IMR-90 (cell line): ENCODE measurements around the gene GRIA2. TPM values are rescaled to one million over a fixed set of nuclear protein-coding genes. Genes with fewer than 3 reads are reported as not detected.

Source experiments
- ATAC-seq: fragments of 200-7000 bp; cut with Tn5 transposase; 2 replicates; pipeline ENCODE4 v1.9.1; 2020; ENCODE audit warnings: low read depth, mild to moderate bottlenecking, moderate library complexity
- BruUV-seq: library from RNA; stranded (reverse); fragments of 400-500 nt; replicated peaks from 2 replicates; lab custom pipeline; 2021; lab: Mats Ljungman, UMichigan
- CTCF ChIA-PET: fragments of 300-600 bp; formaldehyde crosslinking; extraction: SDS; loops from one replicate; lab custom pipeline; 2021; ENCODE audit warnings: antibody characterized with exemption; lab: Yijun Ruan, JAX
- POLR2A ChIA-PET: fragments of 300-600 bp; sonication (Branson Sonifier 250); formaldehyde crosslinking; loops from one replicate; lab custom pipeline; 2022; ENCODE audit warnings: antibody characterized with exemption; ENCODE audit not compliant: unreplicated experiment; lab: Charles Lee
- DNase-seq: peaks from one replicate; pipeline ENCODE4 v3.0.0; 2013
- H2AFZ ChIP-seq: replicated peaks from 2 replicates; pipeline ENCODE3; 2013; ENCODE audit warnings: low read length, mild to moderate bottlenecking; ENCODE audit not compliant: poor library complexity
- H2AK5ac ChIP-seq: 2 replicates; pipeline ENCODE4 v1.6.1; 2013; ENCODE audit warnings: low read depth, low read length, inconsistent platforms
- H2AK9ac ChIP-seq: replicated peaks from 2 replicates; pipeline ENCODE3; 2013; ENCODE audit warnings: mild to moderate bottlenecking, low read depth, low read length, moderate library complexity; ENCODE audit not compliant: poor library complexity
- H2BK120ac ChIP-seq: 2 replicates; pipeline ENCODE4 v1.6.1; 2013; ENCODE audit warnings: low read depth, low read length, inconsistent platforms
- H2BK15ac ChIP-seq: 3 replicates; pipeline ENCODE4 v1.6.1; 2013; ENCODE audit warnings: low read depth, low read length, inconsistent platforms
- H2BK20ac ChIP-seq: 2 replicates; pipeline ENCODE4 v1.6.1; 2013; ENCODE audit warnings: low read depth, mild to moderate bottlenecking, inconsistent platforms, low read length, moderate library complexity
- H2BK5ac ChIP-seq: 2 replicates; pipeline ENCODE4 v1.6.1; 2013; ENCODE audit warnings: mild to moderate bottlenecking, low read depth, low read length, inconsistent platforms; ENCODE audit not compliant: poor library complexity, severe bottlenecking
- H3K14ac ChIP-seq: replicated peaks from 2 replicates; pipeline ENCODE4 v1.6.1; 2013; ENCODE audit warnings: low read depth, low read length, inconsistent platforms
- H3K18ac ChIP-seq: 2 replicates; pipeline ENCODE4 v1.6.1; 2013; ENCODE audit warnings: low read depth, low read length, control low read depth
- H3K23ac ChIP-seq: 2 replicates; pipeline ENCODE4 v1.6.1; 2013; ENCODE audit warnings: low read depth, low read length, inconsistent platforms
- H3K27ac ChIP-seq: 2 replicates; pipeline ENCODE4 v1.5.1; 2013; ENCODE audit warnings: mild to moderate bottlenecking, control low read depth, low read length; ENCODE audit not compliant: insufficient read depth
- H3K27me3 ChIP-seq: 2 replicates; pipeline ENCODE4 v1.6.1; 2013; ENCODE audit warnings: low read length; ENCODE audit not compliant: control insufficient read depth, insufficient read depth
- H3K36me3 ChIP-seq: 2 replicates; pipeline ENCODE4 v1.6.1; 2013; ENCODE audit warnings: low read length, mixed read lengths; ENCODE audit not compliant: control insufficient read depth, insufficient read depth
- H3K4ac ChIP-seq: 2 replicates; pipeline ENCODE4 v1.6.1; 2013; ENCODE audit warnings: low read depth, low read length, inconsistent platforms
- H3K4me1 ChIP-seq: 2 replicates; pipeline ENCODE4 v1.6.1; 2013; ENCODE audit warnings: low read length, mixed read lengths; ENCODE audit not compliant: control insufficient read depth, insufficient read depth
- H3K4me2 ChIP-seq: 2 replicates; pipeline ENCODE4 v1.6.1; 2013; ENCODE audit warnings: low read depth, mild to moderate bottlenecking, control low read depth, low read length, moderate library complexity
- H3K4me3 ChIP-seq: 2 replicates; pipeline ENCODE4 v1.5.1; 2013; ENCODE audit warnings: low read depth, mild to moderate bottlenecking, control low read depth, low read length, moderate library complexity; ENCODE audit not compliant: insufficient read depth
- H3K56ac ChIP-seq: 2 replicates; pipeline ENCODE4 v1.6.1; 2013; ENCODE audit warnings: low read length, inconsistent platforms; ENCODE audit not compliant: insufficient read depth; ENCODE audit errors: extremely low read depth
- H3K79me1 ChIP-seq, 2 experiments: 2 replicates each; pipeline ENCODE4 v1.6.1; 2013; ENCODE audit warnings: low read length in 2 of 2, inconsistent platforms in 1 of 2, low read depth in 1 of 2
- H3K9ac ChIP-seq: 2 replicates; pipeline ENCODE4 v1.6.1; 2013; ENCODE audit warnings: low read depth, low read length, control low read depth
- H3K9me1 ChIP-seq: 2 replicates; pipeline ENCODE4 v1.6.1; 2013; ENCODE audit warnings: low read length, inconsistent platforms; ENCODE audit not compliant: insufficient read depth
- H3K9me3 ChIP-seq: 2 replicates; pipeline ENCODE4 v1.6.1; 2013; ENCODE audit warnings: low read length; ENCODE audit not compliant: control insufficient read depth, insufficient read depth
- H4K20me1 ChIP-seq: 2 replicates; pipeline ENCODE4 v1.6.1; 2013; ENCODE audit warnings: low read length, inconsistent platforms; ENCODE audit not compliant: insufficient read depth
- H4K5ac ChIP-seq: 2 replicates; pipeline ENCODE4 v1.6.1; 2013; ENCODE audit warnings: mild to moderate bottlenecking, low read depth, low read length, control low read depth
- H4K8ac ChIP-seq, 2 experiments: 2 replicates each; pipeline ENCODE4 v1.6.1; 2013; ENCODE audit warnings: low read depth in 2 of 2, low read length in 2 of 2, control low read depth in 1 of 2, inconsistent platforms in 1 of 2
- H4K91ac ChIP-seq: 2 replicates; pipeline ENCODE4 v1.6.1; 2013; ENCODE audit warnings: low read depth, low read length, inconsistent platforms; ENCODE audit not compliant: insufficient read depth
- BHLHE40 ChIP-seq: fragments of 150-350 bp; IDR thresholded peaks from 2 replicates; pipeline ENCODE4 v1.6.1; 2016; ENCODE audit warnings: mild to moderate bottlenecking, low read depth, low read length
- CEBPB ChIP-seq: IDR thresholded peaks from 2 replicates; pipeline ENCODE4 v1.6.1; 2012; ENCODE audit warnings: low read depth, low read length, improper control_type of control experiment
- CTCF ChIP-seq: conservative IDR thresholded peaks from 2 replicates; pipeline ENCODE4 v1.5.1; 2012; ENCODE audit warnings: mild to moderate bottlenecking, low read depth, low read length, improper control_type of control experiment
- FOS ChIP-seq: fragments of 150-350 bp; IDR thresholded peaks from 2 replicates; pipeline ENCODE4 v1.6.1; 2016; ENCODE audit warnings: low read depth, low read length
- MAFK ChIP-seq: IDR thresholded peaks from 2 replicates; pipeline ENCODE4 v1.6.1; 2012; ENCODE audit warnings: low read depth, low read length, improper control_type of control experiment
- MAZ ChIP-seq: IDR thresholded peaks from 2 replicates; pipeline ENCODE4 v1.6.1; 2012; ENCODE audit warnings: low read depth, mild to moderate bottlenecking, low read length, improper control_type of control experiment, moderate library complexity, borderline replicate concordance
- MXI1 ChIP-seq: IDR thresholded peaks from 2 replicates; pipeline ENCODE4 v1.6.1; 2012; ENCODE audit warnings: low read depth, mild to moderate bottlenecking, low read length, moderate library complexity, borderline replicate concordance
- NFE2L2 ChIP-seq: fragments of 150-350 bp; IDR thresholded peaks from 2 replicates; pipeline ENCODE4 v1.6.1; 2016; ENCODE audit warnings: low read depth, mild to moderate bottlenecking, low read length
- POLR2A ChIP-seq: IDR thresholded peaks from 2 replicates; pipeline ENCODE4 v1.6.1; 2012; ENCODE audit warnings: mild to moderate bottlenecking, low read depth, low read length
- RAD21 ChIP-seq: IDR thresholded peaks from 2 replicates; pipeline ENCODE4 v1.6.1; 2012; ENCODE audit warnings: low read length, improper control_type of control experiment
- SMC3 ChIP-seq: fragments of 150-350 bp; IDR thresholded peaks from 2 replicates; pipeline ENCODE4 v1.6.1; 2016; ENCODE audit warnings: low read depth, mild to moderate bottlenecking, antibody characterized with exemption, low read length, moderate library complexity
- USF2 ChIP-seq: fragments of 150-350 bp; IDR thresholded peaks from 2 replicates; pipeline ENCODE4 v1.6.1; 2017; ENCODE audit warnings: mild to moderate bottlenecking, antibody characterized with exemption, low read length, low read depth
- WGBS, 2 experiments: methylation state at CpG; one replicate each; pipeline versions ENCODE4 v1.1.5 to v1.1.7; 2013; ENCODE audit warnings: missing lambda C conversion rate in 2 of 2; ENCODE audit not compliant: insufficient read length in 1 of 2; ENCODE audit errors: extremely low coverage in 2 of 2; 5-methylcytosine and 5-hydroxymethylcytosine counted together
- dilution Hi-C: fragments of 300-500 bp; cut with HindIII; formaldehyde crosslinking; loops from one replicate; pipeline ENCODE4 v1.14.3; 2018; ENCODE audit warnings: low sequenced_read_pairs; ENCODE audit not compliant: unreplicated experiment
- in situ Hi-C: fragments of 300-500 bp; cut with MboI; formaldehyde crosslinking; loops from 3 replicates; pipeline ENCODE4 v1.14.3; 2019; ENCODE audit warnings: low sequenced_read_pairs, inconsistent platforms, mixed read lengths
- intact Hi-C: fragments of 100-400 bp; cut with micrococcal nuclease; formaldehyde crosslinking; loops from 2 replicates; pipeline ENCODE4 v1.10.0; 2022
- polyA plus RNA-seq, 3 experiments: library from polyadenylated mRNA; depleted of rRNA; stranded (reverse); fragments of >200 nt; gene quantifications; 2 replicates each; pipeline ENCODE4 v1.2.3, GENCODE V29; 2012; ENCODE audit warnings: low replicate concordance in 1 of 3
- total RNA-seq: library from RNA; depleted of rRNA; stranded (reverse); fragments of >200 nt; gene quantifications from 2 replicates; pipeline ENCODE4 v1.2.3, GENCODE V29; 2012

The GRIA2 gene
- total and polyA plus RNA-seq, 2 of the 4 experiments (the other 2 are of a cell fraction) = not detected

GRCh38 chr4:157271166-157271869, 50.8 kb downstream of the GRIA2 start:
- POLR2A ChIA-PET = no interaction called here
- no TSS peak for BruUV-seq
- no peak overlapping the region for H2BK20ac ChIP-seq
- H4K91ac ChIP-seq = no peak overlapping the region
- H3K56ac ChIP-seq = no peak overlapping the region
- H4K8ac ChIP-seq = no peak overlapping the region
- no peak overlapping the region for H3K23ac ChIP-seq
- no CpG with 5 or more reads among the region's 1 CpG for WGBS, 2 experiments
- no peak for DNase-seq
- no peak overlapping the region for H3K4ac ChIP-seq
- H4K5ac ChIP-seq = no peak overlapping the region
- intact Hi-C loops (no loop called here), in situ Hi-C loops (no loop called here), dilution Hi-C loops (no loop called here)
- H2AK9ac ChIP-seq = no peak overlapping the region
- no peak overlapping the region for H3K4me2 ChIP-seq
- no peak overlapping the region for H3K18ac ChIP-seq
- H3K4me1 ChIP-seq = no peaks in the 10 kb centered on the region
- no peak overlapping the region for H2BK15ac ChIP-seq
- no peaks in the 10 kb centered on the region for H3K79me1 ChIP-seq
- no peak for ATAC-seq
- H3K27me3 ChIP-seq = no peaks in the 10 kb centered on the region
- no peak overlapping the region for H3K27ac ChIP-seq
- no peak for TF ChIP-seq USF2
- no peak for TF ChIP-seq FOS
- TF ChIP-seq BHLHE40 = no peak
- no peak for TF ChIP-seq CEBPB
- no peak for TF ChIP-seq MAZ
- TF ChIP-seq POLR2A = no peak
- TF ChIP-seq NFE2L2 = no peak
- no peak for TF ChIP-seq CTCF
- no peak for TF ChIP-seq RAD21
- TF ChIP-seq MAFK = no peak
- no peak for TF ChIP-seq MXI1
- no peak for TF ChIP-seq SMC3
- no peaks in the 10 kb centered on the region for H4K20me1 ChIP-seq
- no peak overlapping the region for H2AFZ ChIP-seq
- no peak overlapping the region for H3K14ac ChIP-seq
- H3K9ac ChIP-seq = no peak overlapping the region
- no peaks in the 10 kb centered on the region for H3K9me1 ChIP-seq
- no peaks in the 10 kb centered on the region for H3K36me3 ChIP-seq
- no peak overlapping the region for H2AK5ac ChIP-seq
- H2BK5ac ChIP-seq = no peak overlapping the region
- H3K9me3 ChIP-seq = no peaks in the 10 kb centered on the region
- no peak overlapping the region for H2BK120ac ChIP-seq
- H3K4me3 ChIP-seq = no peak overlapping the region
- CTCF ChIA-PET = interaction anchor here (0.6 to 0.9 kb wide), 2 partner anchors 11 to 788 kb away, joined by 3 read pairs; no protein-coding TSS in a partner anchor
